WI38 (cell line): Measurements from ENCODE around the gene FOSL2.

Experiments
- H3K4me3 ChIP-seq: 2 replicates; pipeline ENCODE4 v1.5.1; 2011; ENCODE audit warnings: low read depth, mild to moderate bottlenecking, control low read depth, low read length
- TF ChIP-seq, protein P1 (sequence below): IDR thresholded peaks from 2 replicates; pipeline ENCODE4 v1.5.1; 2012; ENCODE audit warnings: low read depth, mild to moderate bottlenecking, control low read depth, low read length

FOSL2 gene

GRCh38 chr2:28399289-28399688 is 6.6 kb downstream of the FOSL2 start:
- TF ChIP-seq, protein P1, sequence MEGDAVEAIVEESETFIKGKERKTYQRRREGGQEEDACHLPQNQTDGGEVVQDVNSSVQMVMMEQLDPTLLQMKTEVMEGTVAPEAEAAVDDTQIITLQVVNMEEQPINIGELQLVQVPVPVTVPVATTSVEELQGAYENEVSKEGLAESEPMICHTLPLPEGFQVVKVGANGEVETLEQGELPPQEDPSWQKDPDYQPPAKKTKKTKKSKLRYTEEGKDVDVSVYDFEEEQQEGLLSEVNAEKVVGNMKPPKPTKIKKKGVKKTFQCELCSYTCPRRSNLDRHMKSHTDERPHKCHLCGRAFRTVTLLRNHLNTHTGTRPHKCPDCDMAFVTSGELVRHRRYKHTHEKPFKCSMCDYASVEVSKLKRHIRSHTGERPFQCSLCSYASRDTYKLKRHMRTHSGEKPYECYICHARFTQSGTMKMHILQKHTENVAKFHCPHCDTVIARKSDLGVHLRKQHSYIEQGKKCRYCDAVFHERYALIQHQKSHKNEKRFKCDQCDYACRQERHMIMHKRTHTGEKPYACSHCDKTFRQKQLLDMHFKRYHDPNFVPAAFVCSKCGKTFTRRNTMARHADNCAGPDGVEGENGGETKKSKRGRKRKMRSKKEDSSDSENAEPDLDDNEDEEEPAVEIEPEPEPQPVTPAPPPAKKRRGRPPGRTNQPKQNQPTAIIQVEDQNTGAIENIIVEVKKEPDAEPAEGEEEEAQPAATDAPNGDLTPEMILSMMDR, result no peak
- H3K4me3 ChIP-seq, result no peak overlapping the region

DNA sequence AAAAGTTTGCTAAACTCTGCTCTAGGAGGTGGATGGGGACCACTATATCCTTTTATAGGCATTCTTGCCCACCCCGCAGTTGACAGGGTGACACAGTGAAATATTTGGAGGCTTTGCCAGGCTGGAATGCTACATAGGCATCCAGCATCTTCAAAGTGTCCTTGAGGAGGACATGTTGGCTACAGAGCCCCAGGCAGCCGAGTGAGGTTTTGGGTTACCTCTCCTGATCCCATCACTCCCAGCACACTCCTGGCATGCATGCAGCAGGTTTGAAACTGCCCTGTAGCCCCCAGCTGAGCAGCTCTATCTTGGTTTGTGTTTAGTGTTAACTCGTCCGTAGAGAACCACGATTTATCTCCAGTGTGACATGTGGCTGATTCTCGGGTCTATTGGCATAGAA is 7.3 kb downstream of the FOSL2 start:
- H3K4me3 ChIP-seq, result no peak overlapping the region
- TF ChIP-seq, protein P1, result no peak

DNA sequence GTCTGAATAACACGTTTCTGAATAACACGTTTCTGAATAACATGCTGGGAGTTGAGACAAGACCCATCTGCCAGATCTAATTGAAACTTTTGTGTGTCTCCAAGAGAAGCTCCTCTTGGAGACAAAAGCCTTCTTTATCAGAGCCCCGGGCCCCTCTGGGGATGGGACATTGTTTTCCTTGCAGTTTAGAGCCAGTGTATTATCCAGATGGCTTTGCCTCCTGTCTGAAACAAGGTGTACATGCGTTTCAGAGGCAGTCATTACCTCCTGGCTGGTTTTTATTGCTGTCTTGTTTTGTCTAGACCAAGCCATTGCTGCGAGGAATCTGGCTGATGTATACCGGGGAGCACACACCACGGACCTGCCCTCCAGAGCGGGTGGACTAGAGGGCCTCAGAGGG is 7.8 kb downstream of the FOSL2 start:
- TF ChIP-seq, protein P1, result no peak
- H3K4me3 ChIP-seq, result no peak overlapping the region

DNA sequence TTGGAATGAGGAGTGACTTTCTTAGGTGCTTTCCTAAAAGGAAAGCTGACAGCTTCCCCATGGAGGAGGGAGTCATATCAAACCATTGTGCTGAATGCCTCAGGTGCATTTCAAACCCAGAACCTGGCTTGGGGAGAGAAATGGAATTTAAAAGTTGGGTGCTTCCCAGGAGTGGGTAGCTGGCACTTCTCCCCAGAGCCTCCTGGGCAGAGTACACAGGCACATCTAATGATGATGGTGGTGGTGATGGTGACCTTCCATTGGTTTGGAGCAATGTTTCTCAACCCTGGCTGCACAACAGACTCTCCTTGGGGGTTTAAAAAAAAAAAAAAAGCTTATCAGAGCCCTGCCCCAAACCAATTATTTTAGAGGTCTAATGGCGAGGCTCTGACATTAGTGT is 8.3 kb downstream of the FOSL2 start:
- TF ChIP-seq, protein P1, result no peak
- no peak overlapping the region for H3K4me3 ChIP-seq

DNA sequence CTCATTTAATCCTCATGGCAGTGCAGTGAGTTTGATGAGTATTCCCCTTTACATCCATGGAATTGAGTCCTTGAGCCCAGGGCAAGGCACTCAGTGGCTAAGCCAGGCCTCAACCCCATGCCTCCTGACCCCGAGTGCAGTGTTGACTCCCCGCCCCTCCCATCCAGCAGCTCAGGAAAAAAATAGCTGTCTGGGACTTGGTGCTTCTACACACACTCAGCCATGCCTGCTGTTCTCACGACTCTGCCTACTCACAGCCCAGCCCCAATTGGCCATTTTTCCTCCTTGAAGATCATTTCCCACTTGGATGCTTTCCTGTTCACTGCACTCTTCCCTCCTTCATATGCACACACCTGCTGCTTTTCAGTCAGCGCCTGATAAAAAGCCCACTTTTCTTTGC is 8.8 kb downstream of the FOSL2 start:
- TF ChIP-seq, protein P1, result no peak
- H3K4me3 ChIP-seq, result no peak overlapping the region

GRCh38 chr2:28401948-28402550 is 9.4 kb downstream of the FOSL2 start:
- H3K4me3 ChIP-seq, result no peak overlapping the region
- TF ChIP-seq, protein P1, result no peak

DNA sequence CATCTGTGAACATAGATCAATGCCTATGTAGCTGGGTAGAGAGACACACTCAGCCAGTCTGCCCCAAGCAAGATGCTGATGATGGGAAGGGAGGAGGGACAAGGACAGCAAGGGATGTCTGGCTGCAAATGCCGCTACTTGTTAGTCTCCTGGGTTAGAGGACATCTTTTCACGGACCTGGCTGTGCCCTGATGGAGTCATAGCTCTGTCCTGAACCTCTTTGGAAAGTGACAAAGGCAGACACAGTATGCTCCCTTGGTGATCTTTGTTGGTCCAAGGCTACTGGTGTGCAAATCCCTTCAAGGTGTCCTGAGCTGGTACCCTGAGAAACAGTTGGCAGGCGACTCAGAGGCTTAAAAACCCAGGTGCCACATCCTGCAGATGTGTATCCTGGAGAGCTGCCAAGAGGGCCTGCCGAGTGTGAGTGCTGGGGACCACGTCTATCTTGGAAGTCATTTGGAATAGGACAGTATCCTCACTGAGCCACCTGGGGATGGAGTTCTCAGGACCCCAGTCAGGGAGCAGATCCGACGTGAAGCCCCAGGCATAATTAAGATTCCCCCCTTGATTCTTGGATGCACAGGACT is 10.8 kb downstream of the FOSL2 start:
- TF ChIP-seq, protein P1, result no peak
- H3K4me3 ChIP-seq, result no peak overlapping the region
